HEK293 (cell line): Measurements from ENCODE around the gene ZDHHC17.

Source experiments
- CTCF ChIA-PET: fragments of 350-600 bp; formaldehyde crosslinking; extraction: SDS; loops from one replicate; lab custom pipeline; 2021; ENCODE audit warnings: antibody characterized with exemption; lab: Yijun Ruan, JAX
- POLR2A ChIA-PET: fragments of 300-600 bp; formaldehyde crosslinking; extraction: SDS; loops from one replicate; lab custom pipeline; 2020; ENCODE audit warnings: antibody characterized with exemption, inconsistent platforms; lab: Yijun Ruan, JAX
- H3K27ac ChIP-seq: fragments of 200-500 bp; sonication (Bioruptor generic); 2 replicates; pipeline ENCODE4 v1.5.1; 2014; ENCODE audit warnings: low read depth, low read length, control low read depth, inconsistent platforms; ENCODE audit errors: extremely low read depth
- H3K36me3 ChIP-seq, 2 experiments: fragments of 200-500 bp in 1 of 2; sonication (Bioruptor generic) in 1 of 2; 1 replicate in 1 of 2; 2 replicates in 1 of 2; pipeline ENCODE4 v1.5.1; 2014 to 2017; ENCODE audit warnings: inconsistent platforms in 2 of 2, low read length in 2 of 2; ENCODE audit not compliant: control insufficient read depth in 2 of 2, insufficient read depth in 1 of 2
- H3K4me1 ChIP-seq: fragments of 200-500 bp; sonication (Bioruptor generic); 2 replicates; pipeline ENCODE4 v1.5.1; 2014; ENCODE audit warnings: mild to moderate bottlenecking, low read length, inconsistent platforms; ENCODE audit not compliant: control insufficient read depth, insufficient read depth
- H3K4me3 ChIP-seq: 2 replicates; pipeline ENCODE4 v1.5.1; 2011; ENCODE audit warnings: low read depth, mild to moderate bottlenecking, control low read depth, low read length, moderate library complexity
- H3K9me3 ChIP-seq: fragments of 200-500 bp; sonication (Bioruptor generic); 2 replicates; pipeline ENCODE4 v1.5.1; 2014; ENCODE audit warnings: low read depth, low read length, inconsistent platforms; ENCODE audit not compliant: control insufficient read depth, insufficient read depth
- HOXC10 ChIP-seq: sonication (generic); formaldehyde crosslinking; IDR thresholded peaks from 2 replicates; pipeline ENCODE4 v1.8.1; 2023; ENCODE audit warnings: mild to moderate bottlenecking, missing genetic modification reagents
- KLF9 ChIP-seq: fragments of 450-650 bp; formaldehyde crosslinking; IDR thresholded peaks from 2 replicates; pipeline ENCODE4 v1.5.1; 2016; ENCODE audit warnings: missing biosample characterization, missing genetic modification characterization, low read depth
- OVOL3 ChIP-seq: fragments of 450-650 bp; formaldehyde crosslinking; IDR thresholded peaks from 2 replicates; pipeline ENCODE4 v1.5.1; 2016; ENCODE audit warnings: missing biosample characterization, missing genetic modification characterization
- ZBTB48 ChIP-seq: fragments of 450-650 bp; formaldehyde crosslinking; IDR thresholded peaks from 2 replicates; pipeline ENCODE4 v1.5.1; 2016; ENCODE audit warnings: missing biosample characterization, missing genetic modification characterization
- ZIC2 ChIP-seq: fragments of 450-650 bp; formaldehyde crosslinking; IDR thresholded peaks from 2 replicates; pipeline ENCODE4 v1.5.1; 2016; ENCODE audit warnings: missing biosample characterization, missing genetic modification characterization
- ZNF10 ChIP-seq: fragments of 450-650 bp; formaldehyde crosslinking; IDR thresholded peaks from 2 replicates; pipeline ENCODE4 v1.5.1; 2017; ENCODE audit warnings: missing biosample characterization, missing genetic modification characterization
- ZNF112 ChIP-seq: fragments of 450-650 bp; formaldehyde crosslinking; IDR thresholded peaks from 2 replicates; pipeline ENCODE4 v1.5.0; 2017; ENCODE audit warnings: missing biosample characterization, missing genetic modification characterization
- ZNF16 ChIP-seq: fragments of 450-650 bp; formaldehyde crosslinking; IDR thresholded peaks from 2 replicates; pipeline ENCODE4 v1.5.1; 2016; ENCODE audit warnings: low read depth, missing biosample characterization, missing genetic modification characterization
- ZNF311 ChIP-seq: fragments of 450-650 bp; formaldehyde crosslinking; IDR thresholded peaks from 2 replicates; pipeline ENCODE4 v1.5.1; 2017; ENCODE audit warnings: missing biosample characterization, missing genetic modification characterization, borderline replicate concordance
- ZNF404 ChIP-seq: fragments of 450-650 bp; formaldehyde crosslinking; IDR thresholded peaks from 2 replicates; pipeline ENCODE4 v1.5.1; 2017; ENCODE audit warnings: missing biosample characterization, missing genetic modification characterization
- ZNF423 ChIP-seq: fragments of 450-650 bp; formaldehyde crosslinking; IDR thresholded peaks from 2 replicates; pipeline ENCODE4 v1.5.1; 2016; ENCODE audit warnings: missing biosample characterization, missing genetic modification characterization
- ZNF48 ChIP-seq: fragments of 450-650 bp; formaldehyde crosslinking; IDR thresholded peaks from 2 replicates; pipeline ENCODE4 v1.5.1; 2016; ENCODE audit warnings: missing biosample characterization, missing genetic modification characterization
- ZNF529 ChIP-seq: fragments of 450-650 bp; formaldehyde crosslinking; IDR thresholded peaks from 2 replicates; pipeline ENCODE4 v1.5.1; 2017; ENCODE audit warnings: missing genetic modification characterization, missing biosample characterization; ENCODE audit not compliant: insufficient replicate concordance
- ZNF530 ChIP-seq: fragments of 450-650 bp; formaldehyde crosslinking; IDR thresholded peaks from 2 replicates; pipeline ENCODE4 v1.5.1; 2016; ENCODE audit warnings: low read depth, missing biosample characterization, missing genetic modification characterization
- ZNF549 ChIP-seq: fragments of 450-650 bp; IDR thresholded peaks from 2 replicates; pipeline ENCODE4 v1.5.1; 2018; ENCODE audit warnings: missing biosample characterization, missing genetic modification characterization, mild to moderate bottlenecking, inconsistent platforms, moderate library complexity
- ZNF654 ChIP-seq: fragments of 450-650 bp; formaldehyde crosslinking; IDR thresholded peaks from 2 replicates; pipeline ENCODE4 v1.5.1; 2016; ENCODE audit warnings: low read depth, missing biosample characterization, missing genetic modification characterization
- ZNF701 ChIP-seq: fragments of 450-650 bp; formaldehyde crosslinking; IDR thresholded peaks from 2 replicates; pipeline ENCODE4 v1.5.1; 2016; ENCODE audit warnings: missing biosample characterization, missing genetic modification characterization
- ZNF707 ChIP-seq: fragments of 450-650 bp; formaldehyde crosslinking; IDR thresholded peaks from 2 replicates; pipeline ENCODE4 v1.5.1; 2016; ENCODE audit warnings: missing biosample characterization, missing genetic modification characterization
- TF ChIP-seq, protein P1 (sequence below): fragments of 450-650 bp; formaldehyde crosslinking; IDR thresholded peaks from 2 replicates; pipeline ENCODE4 v1.5.1; 2016; ENCODE audit warnings: missing biosample characterization, missing genetic modification characterization
- TF ChIP-seq, protein P2 (sequence below): fragments of 450-650 bp; formaldehyde crosslinking; IDR thresholded peaks from 2 replicates; pipeline ENCODE4 v1.5.1; 2016; ENCODE audit warnings: missing biosample characterization, missing genetic modification characterization
- TF ChIP-seq, protein P3 (sequence below): fragments of 450-650 bp; formaldehyde crosslinking; IDR thresholded peaks from 2 replicates; pipeline ENCODE4 v1.5.1; 2017; ENCODE audit warnings: missing biosample characterization, missing genetic modification characterization
- TF ChIP-seq, protein P4 (sequence below): fragments of 450-650 bp; formaldehyde crosslinking; IDR thresholded peaks from 2 replicates; pipeline ENCODE4 v1.5.1; 2017; ENCODE audit warnings: missing biosample characterization, missing genetic modification characterization

ZDHHC17 gene

DNA sequence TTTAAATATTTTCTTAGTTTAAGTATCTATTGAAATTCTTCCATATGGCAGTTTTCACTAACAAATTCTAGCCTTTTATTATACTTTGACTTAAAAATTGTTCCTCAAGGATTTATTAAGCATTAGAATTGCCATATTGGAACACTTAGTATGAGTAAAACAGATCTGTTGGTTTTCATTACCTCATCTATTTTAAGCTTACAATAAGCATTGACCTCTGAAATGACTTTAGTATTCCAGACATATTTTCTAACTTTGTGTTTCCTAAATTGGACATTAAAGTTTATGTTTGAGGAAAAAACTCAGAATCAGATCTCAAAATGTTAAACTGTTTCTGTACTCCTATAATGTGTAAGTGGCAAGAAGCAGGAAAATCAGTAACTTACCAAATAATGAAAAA lies 66.5 kb downstream of the ZDHHC17 start:
- Histone ChIP-seq H3K27ac (no peak overlapping the region), H3K9me3 (no peaks in the 10 kb centered on the region), H3K4me3 (no peak overlapping the region), H3K4me1 (no peaks in the 10 kb centered on the region), H3K36me3 (peaks cover 13 to 39% of the 10 kb centered on the region in 2 experiments)
- ChIA-PET CTCF (interaction anchor here (0.9 to 1.0 kb wide), 2 partner anchors 10 to 152 kb away, joined by 3 to 4 read pairs; no protein-coding TSS in a partner anchor), POLR2A (no interaction called here)
- TF ChIP-seq ZNF549 (tag by site-specific recombination) = no peak
- no peak for TF ChIP-seq ZNF529 (tag by site-specific recombination)
- no peak for TF ChIP-seq KLF9 (tag by site-specific recombination)
- no peak for TF ChIP-seq OVOL3 (tag by site-specific recombination)

DNA sequence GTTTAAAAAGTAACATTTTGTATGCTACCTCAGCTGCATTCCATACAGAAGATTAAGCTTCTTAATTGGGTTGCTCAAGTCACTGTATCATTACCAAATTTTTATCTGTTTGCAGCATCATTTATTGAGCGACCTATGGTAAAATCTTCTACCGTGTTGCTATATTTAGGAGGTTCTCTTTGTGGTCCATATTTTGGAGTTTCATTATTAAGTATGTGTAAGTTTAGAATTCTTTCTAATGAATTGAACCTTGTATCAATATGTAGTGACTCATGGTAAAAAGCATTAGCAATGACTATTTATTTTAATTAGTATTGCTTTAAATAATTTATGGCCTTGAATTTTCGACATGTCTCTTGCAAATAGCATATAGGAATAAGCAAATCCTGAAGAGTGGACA lies 72.7 kb downstream of the ZDHHC17 start:
- TF ChIP-seq, protein P1, sequence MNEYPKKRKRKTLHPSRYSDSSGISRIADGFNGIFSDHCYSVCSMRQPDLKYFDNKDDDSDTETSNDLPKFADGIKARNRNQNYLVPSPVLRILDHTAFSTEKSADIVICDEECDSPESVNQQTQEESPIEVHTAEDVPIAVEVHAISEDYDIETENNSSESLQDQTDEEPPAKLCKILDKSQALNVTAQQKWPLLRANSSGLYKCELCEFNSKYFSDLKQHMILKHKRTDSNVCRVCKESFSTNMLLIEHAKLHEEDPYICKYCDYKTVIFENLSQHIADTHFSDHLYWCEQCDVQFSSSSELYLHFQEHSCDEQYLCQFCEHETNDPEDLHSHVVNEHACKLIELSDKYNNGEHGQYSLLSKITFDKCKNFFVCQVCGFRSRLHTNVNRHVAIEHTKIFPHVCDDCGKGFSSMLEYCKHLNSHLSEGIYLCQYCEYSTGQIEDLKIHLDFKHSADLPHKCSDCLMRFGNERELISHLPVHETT = no peak
- TF ChIP-seq ZNF16 (tag by site-specific recombination) = no peak
- TF ChIP-seq ZNF48 = no peak
- no peak for TF ChIP-seq ZNF311 (tag by site-specific recombination)
- no peak for TF ChIP-seq ZNF112
- no peak for TF ChIP-seq HOXC10 (CRISPR knock-in tag)
- TF ChIP-seq, protein P2, sequence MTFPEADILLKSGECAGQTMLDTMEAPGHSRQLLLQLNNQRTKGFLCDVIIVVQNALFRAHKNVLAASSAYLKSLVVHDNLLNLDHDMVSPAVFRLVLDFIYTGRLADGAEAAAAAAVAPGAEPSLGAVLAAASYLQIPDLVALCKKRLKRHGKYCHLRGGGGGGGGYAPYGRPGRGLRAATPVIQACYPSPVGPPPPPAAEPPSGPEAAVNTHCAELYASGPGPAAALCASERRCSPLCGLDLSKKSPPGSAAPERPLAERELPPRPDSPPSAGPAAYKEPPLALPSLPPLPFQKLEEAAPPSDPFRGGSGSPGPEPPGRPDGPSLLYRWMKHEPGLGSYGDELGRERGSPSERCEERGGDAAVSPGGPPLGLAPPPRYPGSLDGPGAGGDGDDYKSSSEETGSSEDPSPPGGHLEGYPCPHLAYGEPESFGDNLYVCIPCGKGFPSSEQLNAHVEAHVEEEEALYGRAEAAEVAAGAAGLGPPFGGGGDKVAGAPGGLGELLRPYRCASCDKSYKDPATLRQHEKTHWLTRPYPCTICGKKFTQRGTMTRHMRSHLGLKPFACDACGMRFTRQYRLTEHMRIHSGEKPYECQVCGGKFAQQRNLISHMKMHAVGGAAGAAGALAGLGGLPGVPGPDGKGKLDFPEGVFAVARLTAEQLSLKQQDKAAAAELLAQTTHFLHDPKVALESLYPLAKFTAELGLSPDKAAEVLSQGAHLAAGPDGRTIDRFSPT (tag by site-specific recombination) = no peak
- no peak for TF ChIP-seq ZNF707
- TF ChIP-seq, protein P3, sequence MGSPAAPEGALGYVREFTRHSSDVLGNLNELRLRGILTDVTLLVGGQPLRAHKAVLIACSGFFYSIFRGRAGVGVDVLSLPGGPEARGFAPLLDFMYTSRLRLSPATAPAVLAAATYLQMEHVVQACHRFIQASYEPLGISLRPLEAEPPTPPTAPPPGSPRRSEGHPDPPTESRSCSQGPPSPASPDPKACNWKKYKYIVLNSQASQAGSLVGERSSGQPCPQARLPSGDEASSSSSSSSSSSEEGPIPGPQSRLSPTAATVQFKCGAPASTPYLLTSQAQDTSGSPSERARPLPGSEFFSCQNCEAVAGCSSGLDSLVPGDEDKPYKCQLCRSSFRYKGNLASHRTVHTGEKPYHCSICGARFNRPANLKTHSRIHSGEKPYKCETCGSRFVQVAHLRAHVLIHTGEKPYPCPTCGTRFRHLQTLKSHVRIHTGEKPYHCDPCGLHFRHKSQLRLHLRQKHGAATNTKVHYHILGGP (tag by site-specific recombination) = no peak
- TF ChIP-seq, all 188 proteins: peak for 0
- POLR2A ChIA-PET = no interaction called here
- H3K4me3 ChIP-seq = no peak overlapping the region
- H3K9me3 ChIP-seq = no peaks in the 10 kb centered on the region
- H3K4me1 ChIP-seq = no peaks in the 10 kb centered on the region
- CTCF ChIA-PET = interaction anchor here (0.8 to 1.2 kb wide), 2 partner anchors 16 to 174 kb away, joined by 3 to 5 read pairs; no protein-coding TSS in a partner anchor
- H3K27ac ChIP-seq = no peak overlapping the region
- H3K36me3 ChIP-seq = peaks cover 0 to 11% of the 10 kb centered on the region in 2 experiments; a peak in 2 of 3 replicates

DNA sequence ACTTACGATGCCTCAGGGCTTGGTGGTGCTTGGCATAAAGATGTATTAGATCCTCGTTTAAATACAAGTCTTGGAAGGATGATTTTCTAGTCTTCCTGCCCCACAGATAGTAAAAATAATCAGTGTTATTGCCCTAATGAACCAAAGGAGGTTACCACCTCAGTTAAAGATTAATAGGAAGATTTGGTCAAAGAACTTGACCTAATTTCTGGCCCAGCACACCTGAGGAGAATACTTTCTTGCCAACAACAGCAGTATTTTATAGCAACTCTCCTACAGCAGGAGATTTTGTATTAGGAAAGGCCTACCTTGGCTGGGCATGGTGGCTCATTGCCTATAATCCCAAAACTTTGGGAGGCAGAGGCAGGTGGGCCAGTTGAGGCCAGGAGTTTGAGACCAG lies 83.3 kb downstream of the ZDHHC17 start:
- no peak overlapping the region for H3K4me3 ChIP-seq
- H3K4me1 ChIP-seq = no peaks in the 10 kb centered on the region
- H3K9me3 ChIP-seq = no peaks in the 10 kb centered on the region
- no peak overlapping the region for H3K27ac ChIP-seq
- CTCF ChIA-PET = interaction anchor here (0.6 to 0.9 kb wide), 3 partner anchors 19 to 452 kb away, joined by 3 read pairs; no protein-coding TSS in a partner anchor
- H3K36me3 ChIP-seq = peaks cover 12 to 30% of the 10 kb centered on the region in 2 experiments
- TF ChIP-seq ZNF404 (tag by site-specific recombination) (no peak), ZNF701 (tag by site-specific recombination) (no peak), ZNF654 (tag by site-specific recombination) (no peak), ZNF48 (no peak), ZBTB48 (tag by site-specific recombination) (no peak), ZNF530 (tag by site-specific recombination) (no peak), ZNF423 (tag by site-specific recombination) (no peak), ZNF10 (tag by site-specific recombination) (no peak), ZIC2 (tag by site-specific recombination) (no peak)
- TF ChIP-seq, protein P4, sequence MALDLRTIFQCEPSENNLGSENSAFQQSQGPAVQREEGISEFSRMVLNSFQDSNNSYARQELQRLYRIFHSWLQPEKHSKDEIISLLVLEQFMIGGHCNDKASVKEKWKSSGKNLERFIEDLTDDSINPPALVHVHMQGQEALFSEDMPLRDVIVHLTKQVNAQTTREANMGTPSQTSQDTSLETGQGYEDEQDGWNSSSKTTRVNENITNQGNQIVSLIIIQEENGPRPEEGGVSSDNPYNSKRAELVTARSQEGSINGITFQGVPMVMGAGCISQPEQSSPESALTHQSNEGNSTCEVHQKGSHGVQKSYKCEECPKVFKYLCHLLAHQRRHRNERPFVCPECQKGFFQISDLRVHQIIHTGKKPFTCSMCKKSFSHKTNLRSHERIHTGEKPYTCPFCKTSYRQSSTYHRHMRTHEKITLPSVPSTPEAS (tag by site-specific recombination) = no peak
- POLR2A ChIA-PET = no interaction called here
